Measurements from ENCODE around the gene IRF6.

The IRF6 gene

DNA sequence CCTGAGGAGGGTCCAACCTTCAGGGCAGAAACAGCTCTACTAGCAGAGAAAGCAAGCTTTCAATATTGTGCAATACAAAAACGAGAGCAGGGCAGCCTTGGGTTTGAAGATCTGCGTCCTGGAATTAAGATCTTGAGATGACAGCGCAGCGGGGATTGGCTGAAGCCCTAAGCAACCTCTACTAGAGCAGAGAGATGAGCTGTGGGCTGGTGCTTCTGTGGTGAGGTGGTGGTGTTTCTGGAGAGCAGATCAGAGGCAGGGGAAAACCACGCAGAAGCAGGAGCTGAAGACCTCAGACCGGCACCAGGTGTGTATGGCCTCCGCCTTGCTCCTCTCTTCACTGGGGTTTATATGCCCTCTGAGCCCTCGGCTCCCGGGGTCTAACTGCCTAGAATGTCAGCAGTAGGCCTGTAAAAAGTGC is 37.6 kb downstream of the IRF6 start:
- DNase-seq (ENCODE audit: low read depth) = no peak
- no peak overlapping the region for H3K4me3 ChIP-seq (ENCODE audit: control insufficient read depth, low read depth, low read length)
- TF ChIP-seq, protein P1, sequence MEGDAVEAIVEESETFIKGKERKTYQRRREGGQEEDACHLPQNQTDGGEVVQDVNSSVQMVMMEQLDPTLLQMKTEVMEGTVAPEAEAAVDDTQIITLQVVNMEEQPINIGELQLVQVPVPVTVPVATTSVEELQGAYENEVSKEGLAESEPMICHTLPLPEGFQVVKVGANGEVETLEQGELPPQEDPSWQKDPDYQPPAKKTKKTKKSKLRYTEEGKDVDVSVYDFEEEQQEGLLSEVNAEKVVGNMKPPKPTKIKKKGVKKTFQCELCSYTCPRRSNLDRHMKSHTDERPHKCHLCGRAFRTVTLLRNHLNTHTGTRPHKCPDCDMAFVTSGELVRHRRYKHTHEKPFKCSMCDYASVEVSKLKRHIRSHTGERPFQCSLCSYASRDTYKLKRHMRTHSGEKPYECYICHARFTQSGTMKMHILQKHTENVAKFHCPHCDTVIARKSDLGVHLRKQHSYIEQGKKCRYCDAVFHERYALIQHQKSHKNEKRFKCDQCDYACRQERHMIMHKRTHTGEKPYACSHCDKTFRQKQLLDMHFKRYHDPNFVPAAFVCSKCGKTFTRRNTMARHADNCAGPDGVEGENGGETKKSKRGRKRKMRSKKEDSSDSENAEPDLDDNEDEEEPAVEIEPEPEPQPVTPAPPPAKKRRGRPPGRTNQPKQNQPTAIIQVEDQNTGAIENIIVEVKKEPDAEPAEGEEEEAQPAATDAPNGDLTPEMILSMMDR (conservative IDR thresholded peaks at IDR 0.05; ENCODE audit: control insufficient read depth, insufficient read depth, low read depth, low read length) = no peak

DNA sequence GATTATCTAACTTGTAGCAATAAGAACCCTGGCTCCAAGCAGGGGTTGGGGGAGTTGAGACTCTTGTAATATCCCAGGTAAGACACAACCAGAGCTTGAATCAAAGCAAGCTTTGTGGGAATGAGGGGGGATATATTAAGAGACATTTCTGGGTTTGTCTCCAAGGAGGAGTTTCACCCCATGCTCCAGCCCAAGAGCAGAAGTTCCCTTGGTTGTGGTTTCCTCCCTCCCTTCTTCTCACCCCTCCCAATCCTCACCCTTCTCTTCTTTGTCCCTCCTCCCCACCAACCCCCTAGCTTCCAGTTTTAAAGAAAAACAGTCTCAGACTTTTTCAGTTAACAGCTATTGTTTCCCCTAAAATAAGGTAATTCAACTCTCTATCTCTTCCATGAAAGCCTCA is 38.2 kb downstream of the IRF6 start:
- H3K4me3 ChIP-seq (ENCODE audit: control insufficient read depth, low read depth, low read length) = no peak overlapping the region
- TF ChIP-seq, protein P1 (conservative IDR thresholded peaks at IDR 0.05; ENCODE audit: control insufficient read depth, insufficient read depth, low read depth, low read length) = no peak
- no peak for DNase-seq (ENCODE audit: low read depth)

DNA sequence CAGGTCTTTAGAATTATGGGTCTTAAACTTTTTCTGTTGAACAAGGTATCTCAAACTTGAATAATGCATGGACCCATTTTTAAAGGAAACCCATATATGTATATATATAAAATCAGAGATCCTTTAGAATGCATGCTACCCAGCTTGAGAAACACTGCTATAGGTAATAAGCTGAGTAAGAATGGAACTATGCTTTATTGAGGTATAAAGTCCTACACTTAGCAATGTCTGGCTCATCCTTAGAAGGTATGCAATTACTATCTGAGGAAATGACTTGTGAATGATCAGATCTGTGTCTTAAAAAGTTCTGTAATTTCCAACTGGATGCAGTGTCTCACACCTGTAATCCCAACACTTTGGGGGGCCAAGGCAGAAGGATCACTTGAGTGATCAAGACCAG is 38.8 kb downstream of the IRF6 start:
- no peak overlapping the region for H3K4me3 ChIP-seq (ENCODE audit: control insufficient read depth, low read depth, low read length)

DNA sequence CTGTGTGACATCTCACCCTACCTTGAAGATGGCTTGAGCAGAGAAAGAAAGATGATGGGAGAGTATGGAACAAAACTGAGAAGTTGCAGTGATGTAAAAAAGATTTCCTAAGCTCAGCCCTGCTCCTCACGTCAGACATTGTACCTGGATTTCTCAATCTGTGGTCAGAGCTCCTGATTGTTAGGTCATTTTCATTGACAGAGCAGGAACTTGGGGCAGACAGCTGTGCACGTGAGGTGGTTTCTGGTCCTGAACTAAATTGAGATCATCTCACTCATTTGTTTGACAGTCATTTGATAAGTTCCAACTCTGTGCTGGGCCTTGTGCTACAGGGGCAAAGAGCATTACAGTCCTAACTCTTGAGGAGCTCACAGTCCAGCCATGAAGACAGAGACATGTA is 39.9 kb downstream of the IRF6 start:
- TF ChIP-seq, protein P1 (conservative IDR thresholded peaks at IDR 0.05; ENCODE audit: control insufficient read depth, insufficient read depth, low read depth, low read length) = no peak
- no peak for DNase-seq (ENCODE audit: low read depth)
- H3K4me3 ChIP-seq (ENCODE audit: control insufficient read depth, low read depth, low read length) = no peak overlapping the region

More for the DNA sequence above, 38.8 kb downstream of the IRF6 start:
- no peak for DNase-seq (ENCODE audit: low read depth)
- TF ChIP-seq, protein P1 (conservative IDR thresholded peaks at IDR 0.05; ENCODE audit: control insufficient read depth, insufficient read depth, low read depth, low read length) = no peak

DNA sequence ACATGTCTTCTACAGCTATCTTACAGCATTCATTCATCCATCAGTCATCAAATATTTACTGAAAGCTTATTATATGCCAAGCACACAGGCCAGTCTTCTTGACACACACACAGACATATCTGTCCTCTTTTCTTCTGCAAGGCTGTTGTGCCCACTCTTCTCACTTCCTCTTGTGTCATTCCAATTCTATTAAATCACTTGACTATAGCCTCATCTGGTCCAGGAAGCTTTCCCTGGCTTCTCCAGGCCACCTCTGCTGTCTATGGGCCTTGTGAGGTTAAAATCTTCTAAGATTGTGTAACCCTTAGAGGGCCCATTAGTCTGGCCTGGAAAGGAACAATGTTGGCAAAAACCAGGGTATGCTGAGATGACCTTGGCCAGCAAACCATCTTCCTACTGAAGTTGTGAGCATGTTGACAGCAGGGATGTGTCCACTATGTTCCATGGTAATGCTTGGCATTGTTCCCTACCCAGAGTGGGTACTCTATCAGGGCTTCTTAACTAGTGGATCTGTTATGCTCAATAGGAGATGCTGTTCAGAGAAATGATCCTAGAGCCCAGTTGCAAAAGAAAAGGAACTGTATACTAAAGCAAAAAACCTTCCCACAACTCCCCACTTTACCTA is 44.8 kb downstream of the IRF6 start:
- no peak overlapping the region for H3K4me3 ChIP-seq (ENCODE audit: control insufficient read depth, low read depth, low read length)
- DNase-seq (ENCODE audit: low read depth) = no peak
- TF ChIP-seq, protein P1 (conservative IDR thresholded peaks at IDR 0.05; ENCODE audit: control insufficient read depth, insufficient read depth, low read depth, low read length) = no peak

DNA sequence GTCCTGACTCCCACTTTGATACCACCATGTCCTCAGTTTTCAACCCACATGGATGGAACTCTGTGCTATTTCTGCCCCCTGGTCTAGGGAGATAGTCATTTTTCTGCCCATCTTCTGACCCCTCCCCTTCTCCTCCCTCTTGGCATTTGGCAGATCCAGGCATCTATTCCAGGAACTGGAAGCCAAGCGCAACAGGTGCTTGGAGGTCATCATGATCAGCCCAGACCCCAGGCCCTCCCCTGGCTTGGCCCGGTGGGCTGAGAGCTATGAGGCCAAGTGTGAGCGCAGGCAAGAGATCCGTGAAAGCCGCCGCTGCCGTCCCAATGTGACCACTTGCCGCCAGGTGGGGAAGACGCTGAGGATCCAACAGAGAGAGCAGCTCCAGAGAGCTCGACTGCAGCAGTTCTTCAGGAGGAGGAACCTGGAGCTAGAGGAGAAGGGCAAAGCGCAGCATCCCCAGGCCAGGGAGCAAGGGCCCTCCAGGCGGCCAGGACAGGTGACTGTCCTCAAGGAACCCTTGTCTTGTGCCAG is 46.0 kb downstream of the IRF6 start:
- no peak for DNase-seq (ENCODE audit: low read depth)
- TF ChIP-seq, protein P1 (conservative IDR thresholded peaks at IDR 0.05; ENCODE audit: control insufficient read depth, insufficient read depth, low read depth, low read length) = no peak
- H3K4me3 ChIP-seq (ENCODE audit: control insufficient read depth, low read depth, low read length) = no peak overlapping the region
